Keratinocyte (primary cell): ENCODE measurements around the gene ACBD6.

ENCODE experiments used
- EZH2 ChIP-seq: IDR thresholded peaks from one replicate; pipeline ENCODE4 v1.6.1; 2012; ENCODE audit warnings: inconsistent platforms, mild to moderate bottlenecking, low read length, moderate library complexity
- TF ChIP-seq, protein P1 (sequence below), 3 experiments: IDR thresholded peaks in 1 of 3; conservative IDR thresholded peaks in 1 of 3; optimal IDR thresholded peaks in 1 of 3; 2 replicates in 2 of 3; 3 replicates in 1 of 3; pipeline versions ENCODE3 to v1.5.1; 2011; ENCODE audit warnings: low read length in 3 of 3, mild to moderate bottlenecking in 3 of 3, moderate library complexity in 2 of 3, control low read depth in 1 of 3, inconsistent platforms in 1 of 3; ENCODE audit not compliant: insufficient read depth in 2 of 3; ENCODE audit errors: extremely low read depth in 1 of 3

DNA sequence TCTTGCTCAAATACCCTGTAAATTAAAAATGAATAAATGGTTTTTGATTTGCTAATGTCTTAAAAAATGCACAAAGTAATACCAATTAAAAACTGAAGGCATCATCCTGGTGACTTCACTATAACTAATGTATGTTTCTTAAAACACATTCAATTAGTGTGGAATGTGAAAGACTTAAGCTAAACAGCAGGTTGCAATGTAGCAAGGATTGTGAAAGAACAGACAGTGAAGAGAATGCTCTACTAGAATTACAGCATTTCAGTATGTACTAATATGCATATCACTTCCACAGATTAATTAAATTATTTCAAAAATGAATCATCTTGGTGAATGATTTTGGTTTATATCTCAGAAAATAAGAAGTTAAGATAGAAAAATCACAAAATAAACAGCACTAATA lies 216.0 kb downstream of the ACBD6 start:
- TF ChIP-seq, protein P1, sequence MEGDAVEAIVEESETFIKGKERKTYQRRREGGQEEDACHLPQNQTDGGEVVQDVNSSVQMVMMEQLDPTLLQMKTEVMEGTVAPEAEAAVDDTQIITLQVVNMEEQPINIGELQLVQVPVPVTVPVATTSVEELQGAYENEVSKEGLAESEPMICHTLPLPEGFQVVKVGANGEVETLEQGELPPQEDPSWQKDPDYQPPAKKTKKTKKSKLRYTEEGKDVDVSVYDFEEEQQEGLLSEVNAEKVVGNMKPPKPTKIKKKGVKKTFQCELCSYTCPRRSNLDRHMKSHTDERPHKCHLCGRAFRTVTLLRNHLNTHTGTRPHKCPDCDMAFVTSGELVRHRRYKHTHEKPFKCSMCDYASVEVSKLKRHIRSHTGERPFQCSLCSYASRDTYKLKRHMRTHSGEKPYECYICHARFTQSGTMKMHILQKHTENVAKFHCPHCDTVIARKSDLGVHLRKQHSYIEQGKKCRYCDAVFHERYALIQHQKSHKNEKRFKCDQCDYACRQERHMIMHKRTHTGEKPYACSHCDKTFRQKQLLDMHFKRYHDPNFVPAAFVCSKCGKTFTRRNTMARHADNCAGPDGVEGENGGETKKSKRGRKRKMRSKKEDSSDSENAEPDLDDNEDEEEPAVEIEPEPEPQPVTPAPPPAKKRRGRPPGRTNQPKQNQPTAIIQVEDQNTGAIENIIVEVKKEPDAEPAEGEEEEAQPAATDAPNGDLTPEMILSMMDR (optimal IDR thresholded peaks at IDR 0.05 in 1 of 3, IDR thresholded peaks at IDR 0.05 in 1 of 3, conservative IDR thresholded peaks at IDR 0.05 in 1 of 3; ENCODE audit: extremely low read depth in 1 of 3, insufficient read depth in 2 of 3, low read length in 3 of 3), result no peak
- no peak for TF ChIP-seq EZH2
